DND-41 (cell line): Measurements from ENCODE around the gene PTPN6.

Source experiments
- ATAC-seq: fragments of 200-7000 bp; cut with Tn5 transposase; 3 replicates; pipeline ENCODE4 v1.9.1; 2021; ENCODE audit warnings: low read depth; ENCODE audit not compliant: insufficient read depth
- DNase-seq: peaks from one replicate; pipeline ENCODE4 v3.0.0-alpha.2; 2020
- H2AFZ ChIP-seq: 2 replicates; pipeline ENCODE4 v1.6.0; 2012; ENCODE audit warnings: low read depth, low read length
- H3K27ac ChIP-seq: 2 replicates; pipeline ENCODE4 v1.5.1; 2012; ENCODE audit warnings: low read length, inconsistent platforms
- H3K27me3 ChIP-seq: fragments of 200-600 bp; sonication (generic); 2 replicates; pipeline ENCODE4 v1.6.0; 2012; ENCODE audit warnings: low read length, mild to moderate bottlenecking, inconsistent platforms; ENCODE audit not compliant: insufficient read depth, poor library complexity
- H3K36me3 ChIP-seq: 2 replicates; pipeline ENCODE4 v1.5.1; 2012; ENCODE audit warnings: low read length, inconsistent platforms; ENCODE audit not compliant: insufficient read depth
- H3K4me1 ChIP-seq: 2 replicates; pipeline ENCODE4 v1.5.1; 2012; ENCODE audit warnings: mild to moderate bottlenecking, low read length; ENCODE audit not compliant: insufficient read depth
- H3K4me2 ChIP-seq: 2 replicates; pipeline ENCODE4 v1.6.0; 2012; ENCODE audit warnings: mild to moderate bottlenecking, moderate library complexity, low read length, inconsistent platforms; ENCODE audit not compliant: insufficient read depth
- H3K4me3 ChIP-seq, 2 experiments: fragments of 200-600 bp in 1 of 2; shearing (Covaris generic) in 1 of 2; 2 replicates each; pipeline ENCODE4 v1.5.1; 2012 to 2016; ENCODE audit warnings: inconsistent platforms in 2 of 2, low read length in 2 of 2, mild to moderate bottlenecking in 2 of 2, low read depth in 1 of 2, moderate library complexity in 1 of 2
- H3K79me2 ChIP-seq: 2 replicates; pipeline ENCODE4 v1.6.0; 2012; ENCODE audit warnings: low read length, inconsistent platforms; ENCODE audit not compliant: insufficient read depth
- H3K9ac ChIP-seq: 2 replicates; pipeline ENCODE4 v1.6.0; 2012; ENCODE audit warnings: low read depth, mild to moderate bottlenecking, inconsistent platforms, low read length, moderate library complexity
- H3K9me3 ChIP-seq: 2 replicates; pipeline ENCODE4 v1.5.1; 2012; ENCODE audit warnings: low read length, moderate library complexity, mild to moderate bottlenecking, inconsistent platforms; ENCODE audit not compliant: insufficient read depth, severe bottlenecking
- H4K20me1 ChIP-seq: 2 replicates; pipeline ENCODE4 v1.6.0; 2012; ENCODE audit warnings: low read length; ENCODE audit not compliant: insufficient read depth
- CTCF ChIP-seq: IDR thresholded peaks from 2 replicates; pipeline ENCODE4 v1.5.1; 2012; ENCODE audit warnings: borderline replicate concordance, low read length, moderate library complexity, mild to moderate bottlenecking; ENCODE audit not compliant: poor library complexity, severe bottlenecking; ENCODE audit errors: extremely low read depth
- EZH2 ChIP-seq: IDR thresholded peaks from 3 replicates; pipeline ENCODE4 v1.6.1; 2012; ENCODE audit warnings: borderline replicate concordance, low read depth, mild to moderate bottlenecking, moderate library complexity, low read length, inconsistent platforms; ENCODE audit not compliant: severe bottlenecking

Gene PTPN6

DNA sequence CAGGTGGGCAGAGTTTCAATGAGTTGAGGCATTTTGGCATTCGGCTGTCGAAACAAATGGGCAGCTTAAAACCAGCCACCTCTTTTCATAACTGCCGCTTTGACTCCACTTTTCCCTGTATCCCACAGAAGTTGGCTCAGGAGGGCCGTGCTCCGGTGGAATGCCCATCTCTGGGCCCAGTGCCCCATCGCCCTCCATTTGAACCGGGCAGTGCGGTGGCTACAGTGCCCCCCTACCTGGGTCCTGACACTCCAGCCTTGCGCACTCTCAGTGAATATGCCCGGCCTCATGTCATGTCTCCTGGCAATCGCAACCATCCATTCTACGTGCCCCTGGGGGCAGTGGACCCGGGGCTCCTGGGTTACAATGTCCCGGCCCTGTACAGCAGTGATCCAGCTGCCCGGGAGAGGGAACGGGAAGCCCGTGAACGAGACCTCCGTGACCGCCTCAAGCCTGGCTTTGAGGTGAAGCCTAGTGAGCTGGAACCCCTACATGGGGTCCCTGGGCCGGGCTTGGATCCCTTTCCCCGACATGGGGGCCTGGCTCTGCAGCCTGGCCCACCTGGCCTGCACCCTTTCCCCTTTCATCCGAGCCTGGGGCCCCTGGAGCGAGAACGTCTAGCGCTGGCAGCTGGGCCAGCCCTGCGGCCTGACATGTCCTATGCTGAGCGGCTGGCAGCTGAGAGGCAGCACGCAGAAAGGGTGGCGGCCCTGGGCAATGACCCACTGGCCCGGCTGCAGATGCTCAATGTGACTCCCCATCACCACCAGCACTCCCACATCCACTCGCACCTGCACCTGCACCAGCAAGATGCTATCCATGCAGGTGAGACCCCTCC is 12.6 kb upstream of the PTPN6 start:
- peak overlapping the region; percentile 67 for H2AFZ ChIP-seq
- no peaks in the 10 kb centered on the region for H3K9me3 ChIP-seq
- H3K4me3 ChIP-seq: peak overlapping the region in 1 of 2 experiments; percentile 90; a peak in 3 of 4 replicates
- peak overlapping the region; percentile 92 for H3K4me2 ChIP-seq
- H3K4me1 ChIP-seq: peaks cover 48% of the 10 kb centered on the region
- H3K79me2 ChIP-seq: peaks cover 47% of the 10 kb centered on the region
- peak overlapping the region; percentile 97 for H3K9ac ChIP-seq
- H4K20me1 ChIP-seq: peaks cover 8% of the 10 kb centered on the region
- ATAC-seq: no peak
- TF ChIP-seq EZH2 (no peak), CTCF (no peak)
- no peaks in the 10 kb centered on the region for H3K27me3 ChIP-seq
- H3K27ac ChIP-seq: peak overlapping the region; percentile 98
- H3K36me3 ChIP-seq: peaks cover 65% of the 10 kb centered on the region
- no peak for DNase-seq

DNA sequence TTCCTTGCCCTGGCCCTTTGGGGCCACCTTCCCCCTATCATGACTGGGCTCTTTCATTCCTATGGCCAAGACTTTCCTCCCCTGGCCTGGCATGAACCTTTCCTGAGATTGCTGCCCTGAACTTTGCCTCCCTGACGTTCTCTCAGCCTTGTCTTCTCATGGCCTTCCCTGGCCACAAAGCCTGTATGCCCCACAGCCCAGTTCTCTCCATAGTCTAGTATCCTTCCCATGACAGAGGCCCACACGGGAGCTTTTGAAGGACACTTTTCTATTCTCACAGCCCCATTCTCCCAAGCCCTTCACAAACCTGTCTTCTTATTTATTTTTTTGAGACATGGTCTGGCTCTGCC is 12.0 kb upstream of the PTPN6 start:
- Histone ChIP-seq H3K27ac (peak overlapping the region; percentile 98), H3K27me3 (no peaks in the 10 kb centered on the region), H3K79me2 (peaks cover 42% of the 10 kb centered on the region), H3K4me2 (peak overlapping the region; percentile 92; the same call in 1 of the 2 replicates), H4K20me1 (peaks cover 8% of the 10 kb centered on the region), H3K36me3 (peaks cover 59% of the 10 kb centered on the region), H3K9ac (peak overlapping the region; percentile 97; the same call in 1 of the 2 replicates), H2AFZ (no peak overlapping the region), H3K4me1 (peaks cover 54% of the 10 kb centered on the region), H3K9me3 (no peaks in the 10 kb centered on the region), H3K4me3 (no peak overlapping the region; a peak in 1 of 4 replicates)
- TF ChIP-seq EZH2 (no peak), CTCF (no peak)
- ATAC-seq: no peak
- no peak for DNase-seq

- no peak for TF ChIP-seq CTCF
- TF ChIP-seq EZH2: no peak
Observed at GRCh38 chr12:6941267-6941666, 9.9 kb upstream of the PTPN6 start.

More at GRCh38 chr12:6941267-6941666, 9.9 kb upstream of the PTPN6 start:
- H3K27me3 ChIP-seq: no peaks in the 10 kb centered on the region
- H3K36me3 ChIP-seq: peaks cover 51% of the 10 kb centered on the region
- H2AFZ ChIP-seq: no peak overlapping the region
- ATAC-seq: no peak
- H3K9ac ChIP-seq: no peak overlapping the region; the same call in 1 of the 2 replicates
- H3K4me2 ChIP-seq: no peak overlapping the region
- peaks cover 38% of the 10 kb centered on the region for H3K79me2 ChIP-seq
- no peak overlapping the region for H3K4me3 ChIP-seq
- no peaks in the 10 kb centered on the region for H3K9me3 ChIP-seq
- H3K27ac ChIP-seq: peak overlapping the region; percentile 16; the same call in 1 of the 2 replicates
- H4K20me1 ChIP-seq: 0 out of 2 replicates have a peak, but pooled peaks cover under 1% of the 10 kb centered on the region
- no peak for DNase-seq
- peaks cover 62% of the 10 kb centered on the region for H3K4me1 ChIP-seq
